Keratinocyte (primary cell): ENCODE results near the gene CFAP299. TPM values are rescaled to one million over a fixed set of nuclear protein-coding genes. Genes with fewer than 3 reads are reported as not detected.

Source experiments
- DNase-seq: peaks from one replicate; pipeline ENCODE4 v3.0.0-alpha.2; 2011; ENCODE audit warnings: low read depth, missing footprints, low spot score
- FAIRE-seq: peaks from 2 replicates; lab custom pipeline; 2011; peaks lifted over from hg19 to GRCh38; lab: Jason Lieb, UNC
- H2AFZ ChIP-seq: 2 replicates; pipeline ENCODE4 v1.6.0; 2012; ENCODE audit warnings: low read length, control low read depth, inconsistent platforms; ENCODE audit not compliant: control insufficient read depth
- H3K27ac ChIP-seq: 2 replicates; pipeline ENCODE4 v1.5.1; 2011; ENCODE audit warnings: low read length; ENCODE audit not compliant: control insufficient read depth, insufficient read depth
- H3K27me3 ChIP-seq: 3 replicates; pipeline ENCODE4 v1.6.0; 2011; ENCODE audit warnings: low read length; ENCODE audit not compliant: control insufficient read depth, insufficient read depth; ENCODE audit errors: extremely low read depth
- H3K36me3 ChIP-seq, 2 experiments: 2 replicates in 1 of 2; 3 replicates in 1 of 2; pipeline ENCODE4 v1.5.1; 2011; ENCODE audit warnings: low read length in 2 of 2, mild to moderate bottlenecking in 1 of 2; ENCODE audit not compliant: control insufficient read depth in 2 of 2, insufficient read depth in 2 of 2; ENCODE audit errors: extremely low read depth in 1 of 2
- H3K4me1 ChIP-seq: 3 replicates; pipeline ENCODE4 v1.5.1; 2011; ENCODE audit warnings: low read length; ENCODE audit not compliant: control insufficient read depth, insufficient read depth; ENCODE audit errors: extremely low read depth
- H3K4me2 ChIP-seq: 3 replicates; pipeline ENCODE4 v1.6.0; 2011; ENCODE audit warnings: low read depth, low read length; ENCODE audit not compliant: control insufficient read depth, insufficient read depth; ENCODE audit errors: extremely low read depth
- H3K4me3 ChIP-seq, 3 experiments: fragments of 200-600 bp in 1 of 3; sonication (generic) in 1 of 3; 2 replicates in 2 of 3; 3 replicates in 1 of 3; pipeline ENCODE4 v1.5.1; 2011 to 2016; ENCODE audit warnings: low read length in 3 of 3, mild to moderate bottlenecking in 3 of 3, control low read depth in 2 of 3, inconsistent platforms in 1 of 3, low read depth in 1 of 3, mixed read lengths in 1 of 3, mixed run types in 1 of 3, moderate library complexity in 1 of 3; ENCODE audit not compliant: control insufficient read depth in 2 of 3, insufficient read depth in 2 of 3; ENCODE audit errors: extremely low read depth in 1 of 3
- H3K79me2 ChIP-seq: 2 replicates; pipeline ENCODE4 v1.6.0; 2012; ENCODE audit warnings: low read length; ENCODE audit not compliant: control insufficient read depth, insufficient read depth
- H3K9ac ChIP-seq: 3 replicates; pipeline ENCODE4 v1.6.0; 2011; ENCODE audit warnings: low read length; ENCODE audit not compliant: control insufficient read depth, insufficient read depth; ENCODE audit errors: extremely low read depth
- H3K9me1 ChIP-seq: 3 replicates; pipeline ENCODE4 v1.6.0; 2011; ENCODE audit warnings: low read length; ENCODE audit not compliant: control insufficient read depth, insufficient read depth; ENCODE audit errors: extremely low read depth
- H3K9me3 ChIP-seq: 2 replicates; pipeline ENCODE4 v1.5.1; 2012; ENCODE audit warnings: low read depth, low read length; ENCODE audit not compliant: control insufficient read depth
- H4K20me1 ChIP-seq: 3 replicates; pipeline ENCODE4 v1.6.0; 2011; ENCODE audit warnings: low read length; ENCODE audit not compliant: control insufficient read depth, insufficient read depth; ENCODE audit errors: extremely low read depth
- EZH2 ChIP-seq: IDR thresholded peaks from one replicate; pipeline ENCODE4 v1.6.1; 2012; ENCODE audit warnings: inconsistent platforms, mild to moderate bottlenecking, low read length, moderate library complexity
- dilution Hi-C: fragments of 300-500 bp; cut with MboI; formaldehyde crosslinking; loops from one replicate; pipeline ENCODE4 v1.7.0; 2020; ENCODE audit warnings: low sequenced_read_pairs; ENCODE audit not compliant: extremely low pct_ligation_motif_present
- polyA plus RNA-seq, 5 experiments: library from polyadenylated mRNA; depleted of rRNA in 3 of 5; stranded (reverse) in 3 of 5; stranded (forward) in 1 of 5; unstranded in 1 of 5; fragments of >200 nt; gene quantifications; 1 replicate in 1 of 5; 2 replicates in 3 of 5; 3 replicates in 1 of 5; pipeline versions ENCODE4 v1.2.1 to v1.2.3, GENCODE V29; 2011 to 2012; ENCODE audit warnings: missing spikeins in 2 of 5, low read depth in 1 of 5, low replicate concordance in 1 of 5
- TF ChIP-seq, protein P1 (sequence below), 3 experiments: IDR thresholded peaks in 1 of 3; conservative IDR thresholded peaks in 1 of 3; optimal IDR thresholded peaks in 1 of 3; 2 replicates in 2 of 3; 3 replicates in 1 of 3; pipeline versions ENCODE3 to v1.5.1; 2011; ENCODE audit warnings: low read length in 3 of 3, mild to moderate bottlenecking in 3 of 3, moderate library complexity in 2 of 3, control low read depth in 1 of 3, inconsistent platforms in 1 of 3; ENCODE audit not compliant: insufficient read depth in 2 of 3; ENCODE audit errors: extremely low read depth in 1 of 3

Gene CFAP299
- polyA plus RNA-seq, 1 donor (not counting 4 experiments of a cell fraction or from before 2014, with no cell fraction given): 0.14 TPM

DNA sequence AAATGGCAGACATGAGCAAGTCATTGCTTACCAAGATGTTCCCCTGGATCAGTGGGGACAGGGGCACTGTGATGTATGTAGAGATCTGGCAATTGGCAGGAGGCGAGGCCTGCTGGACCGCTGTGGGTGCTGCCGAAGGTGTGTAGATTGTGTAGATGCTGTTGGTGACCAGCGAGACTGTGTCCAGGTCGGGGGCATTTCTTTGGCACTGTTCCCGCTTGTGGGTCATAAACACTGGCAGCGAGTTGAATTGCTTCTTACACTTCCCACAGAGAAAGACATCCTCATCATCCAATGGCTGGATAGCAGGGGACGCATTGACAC lies 52.7 kb downstream of the CFAP299 start:
- FAIRE-seq (no peak), DNase-seq (no peak)
- Histone ChIP-seq H3K4me1 (no peaks in the 10 kb centered on the region), H3K36me3 (no peaks in the 10 kb centered on the region), H3K27me3 (no peaks in the 10 kb centered on the region), H2AFZ (no peak overlapping the region), H3K4me2 (no peak overlapping the region), H3K27ac (no peak overlapping the region), H4K20me1 (no peaks in the 10 kb centered on the region), H3K9ac (no peak overlapping the region), H3K9me3 (no peaks in the 10 kb centered on the region), H3K79me2 (no peaks in the 10 kb centered on the region), H3K4me3 (no peak overlapping the region), H3K9me1 (no peaks in the 10 kb centered on the region)
- TF ChIP-seq EZH2: no peak
- TF ChIP-seq, protein P1, sequence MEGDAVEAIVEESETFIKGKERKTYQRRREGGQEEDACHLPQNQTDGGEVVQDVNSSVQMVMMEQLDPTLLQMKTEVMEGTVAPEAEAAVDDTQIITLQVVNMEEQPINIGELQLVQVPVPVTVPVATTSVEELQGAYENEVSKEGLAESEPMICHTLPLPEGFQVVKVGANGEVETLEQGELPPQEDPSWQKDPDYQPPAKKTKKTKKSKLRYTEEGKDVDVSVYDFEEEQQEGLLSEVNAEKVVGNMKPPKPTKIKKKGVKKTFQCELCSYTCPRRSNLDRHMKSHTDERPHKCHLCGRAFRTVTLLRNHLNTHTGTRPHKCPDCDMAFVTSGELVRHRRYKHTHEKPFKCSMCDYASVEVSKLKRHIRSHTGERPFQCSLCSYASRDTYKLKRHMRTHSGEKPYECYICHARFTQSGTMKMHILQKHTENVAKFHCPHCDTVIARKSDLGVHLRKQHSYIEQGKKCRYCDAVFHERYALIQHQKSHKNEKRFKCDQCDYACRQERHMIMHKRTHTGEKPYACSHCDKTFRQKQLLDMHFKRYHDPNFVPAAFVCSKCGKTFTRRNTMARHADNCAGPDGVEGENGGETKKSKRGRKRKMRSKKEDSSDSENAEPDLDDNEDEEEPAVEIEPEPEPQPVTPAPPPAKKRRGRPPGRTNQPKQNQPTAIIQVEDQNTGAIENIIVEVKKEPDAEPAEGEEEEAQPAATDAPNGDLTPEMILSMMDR (optimal IDR thresholded peaks at IDR 0.05 in 1 of 3, IDR thresholded peaks at IDR 0.05 in 1 of 3, conservative IDR thresholded peaks at IDR 0.05 in 1 of 3; ENCODE audit: extremely low read depth in 1 of 3, insufficient read depth in 2 of 3, low read length in 3 of 3): no peak
- dilution Hi-C loops: no loop called here

DNA sequence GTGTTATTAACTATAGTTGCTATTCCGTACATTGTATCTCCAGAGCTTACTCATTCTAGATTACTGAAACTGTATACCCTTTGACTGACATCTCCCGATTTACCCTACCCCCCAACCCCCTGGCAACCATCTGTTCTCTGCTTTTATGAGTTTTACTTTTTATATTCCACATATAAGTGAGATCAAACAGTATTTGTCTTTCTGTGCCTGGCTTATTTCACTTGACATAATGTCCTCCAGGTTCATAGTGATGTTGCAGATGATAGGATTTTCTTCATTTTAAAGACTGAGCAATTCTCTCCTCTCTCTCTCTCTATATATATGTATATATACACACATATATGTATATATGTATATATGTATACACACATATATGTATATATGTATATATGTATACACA lies 54.6 kb downstream of the CFAP299 start:
- Histone ChIP-seq H2AFZ (no peak overlapping the region), H3K9me3 (no peaks in the 10 kb centered on the region), H3K9me1 (no peaks in the 10 kb centered on the region), H3K4me2 (no peak overlapping the region), H3K27ac (no peak overlapping the region), H4K20me1 (no peaks in the 10 kb centered on the region), H3K4me1 (peaks cover 5% of the 10 kb centered on the region), H3K36me3 (no peaks in the 10 kb centered on the region), H3K27me3 (no peaks in the 10 kb centered on the region), H3K4me3 (no peak overlapping the region), H3K79me2 (no peaks in the 10 kb centered on the region), H3K9ac (no peak overlapping the region)
- TF ChIP-seq EZH2: no peak
- TF ChIP-seq, protein P1 (optimal IDR thresholded peaks at IDR 0.05 in 1 of 3, IDR thresholded peaks at IDR 0.05 in 1 of 3, conservative IDR thresholded peaks at IDR 0.05 in 1 of 3; ENCODE audit: extremely low read depth in 1 of 3, insufficient read depth in 2 of 3, low read length in 3 of 3): no peak
- DNase-seq: no peak
- FAIRE-seq: no peak
- dilution Hi-C loops: no loop called here
